Cerebellar cortex (tissue), 1 donor: Measurements from ENCODE around the gene LCOR.
"Not testable (repeated sequence)": the region's sequence is repeated elsewhere in the genome, so short reads cannot be mapped to it uniquely, and the experiment has no call there.

Source experiments
- DNase-seq: peaks from one replicate; pipeline ENCODE4 v3.0.0-alpha.2; 2015; ENCODE audit warnings: low spot score

LCOR gene

GRCh38 chr10:96840841-96841518 lies 8.9 kb downstream of the LCOR start:
- no peak for DNase-seq

DNA sequence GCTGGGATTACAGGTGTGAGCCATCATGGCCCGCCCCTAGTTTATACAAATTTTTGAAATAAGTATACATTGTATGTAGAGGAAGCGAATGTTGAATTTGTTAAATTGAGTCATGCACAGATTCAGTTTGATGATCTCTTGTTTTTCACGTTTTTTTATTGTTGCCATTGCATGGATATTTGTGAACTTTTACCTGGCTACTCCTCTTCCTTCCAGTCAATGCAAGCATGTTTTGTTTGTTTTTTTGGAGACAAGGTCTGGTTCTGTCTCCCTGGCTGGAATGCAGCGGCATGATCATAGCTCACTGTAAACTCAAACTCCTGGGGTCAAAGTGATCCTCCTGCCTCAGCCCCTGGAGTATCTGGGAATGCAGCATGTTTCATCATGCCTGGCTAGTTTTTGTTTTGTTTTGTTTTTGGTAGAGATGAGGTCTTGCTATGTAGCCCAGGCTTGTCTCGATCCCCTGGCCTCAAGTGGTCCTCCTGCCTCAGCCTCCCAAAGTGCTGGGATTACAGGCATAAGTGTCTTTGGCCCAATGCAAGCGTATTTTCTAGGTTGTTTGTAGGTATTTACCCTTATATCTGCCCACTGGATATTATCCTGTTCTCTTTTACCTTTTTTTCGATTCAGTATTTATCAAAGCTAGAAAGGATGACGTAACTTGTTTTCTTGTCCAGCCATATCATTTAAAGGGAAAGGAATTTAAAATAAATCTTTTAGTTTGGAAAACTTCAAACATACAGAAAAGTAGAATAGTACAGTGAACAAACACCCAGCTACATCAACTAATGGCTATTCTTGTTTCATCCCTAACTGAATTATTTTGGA lies 11.0 kb downstream of the LCOR start:
- DNase-seq: no peak

DNA sequence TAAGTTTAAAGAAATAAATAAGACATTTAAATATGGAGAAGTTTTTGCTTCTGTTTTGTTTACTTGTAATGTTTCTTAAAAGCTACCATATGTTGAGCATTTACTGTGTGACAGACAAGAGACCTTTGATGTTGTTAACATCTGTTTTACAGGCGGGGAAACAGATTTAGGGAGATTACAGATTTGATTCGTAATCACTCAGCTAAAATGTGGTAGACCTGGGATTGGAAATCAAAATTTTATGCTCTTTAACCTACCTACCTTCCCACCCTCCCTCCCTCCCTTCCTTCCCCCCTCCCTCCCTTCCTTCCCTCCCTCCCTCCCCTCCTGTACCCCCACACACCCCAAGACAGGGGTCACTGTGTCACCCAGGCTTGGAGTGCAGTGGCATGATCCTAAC lies 11.7 kb downstream of the LCOR start:
- DNase-seq: no peak

DNA sequence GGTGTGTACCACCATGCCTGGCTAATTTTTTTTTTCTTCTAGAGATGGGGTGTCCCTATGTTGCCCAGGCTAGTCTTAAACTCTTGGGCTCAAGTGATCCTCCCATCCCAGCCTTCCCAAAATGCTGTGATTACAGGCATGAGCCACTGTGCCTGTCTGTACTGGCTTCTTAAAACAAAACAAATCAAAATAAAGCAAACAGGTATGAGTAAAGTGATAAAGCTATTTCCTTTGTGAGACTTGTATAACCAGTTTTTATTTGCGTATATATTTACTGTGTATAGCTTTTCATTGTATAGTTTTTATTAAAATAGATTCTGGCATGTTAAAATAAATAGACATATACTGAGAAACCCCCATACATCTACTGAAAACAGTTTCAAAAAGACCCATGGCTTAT lies 14.3 kb downstream of the LCOR start:
- DNase-seq: no peak

- no peak for DNase-seq
Observed at GRCh38 chr10:96846926-96847325, 14.8 kb downstream of the LCOR start.

DNA sequence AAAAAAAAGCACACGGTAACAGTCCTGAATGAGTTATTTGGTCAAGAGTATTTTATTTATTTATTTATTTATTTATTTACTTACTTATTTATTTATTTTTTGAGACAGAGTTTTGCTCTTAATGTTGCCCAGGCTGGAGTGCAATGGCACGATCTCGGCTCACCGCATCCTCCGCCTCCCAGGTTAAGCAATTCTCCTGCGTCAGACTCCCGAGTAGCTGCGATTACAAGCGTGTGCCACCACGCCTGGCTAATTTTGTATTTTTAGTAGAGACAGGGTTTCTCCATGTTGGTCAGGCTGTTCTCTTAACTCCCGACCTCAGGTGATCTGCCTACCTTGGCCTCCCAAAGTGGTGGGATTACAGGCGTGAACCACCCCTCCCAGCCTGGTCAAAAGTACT lies 15.3 kb downstream of the LCOR start:
- not testable (repeated sequence) for DNase-seq

DNA sequence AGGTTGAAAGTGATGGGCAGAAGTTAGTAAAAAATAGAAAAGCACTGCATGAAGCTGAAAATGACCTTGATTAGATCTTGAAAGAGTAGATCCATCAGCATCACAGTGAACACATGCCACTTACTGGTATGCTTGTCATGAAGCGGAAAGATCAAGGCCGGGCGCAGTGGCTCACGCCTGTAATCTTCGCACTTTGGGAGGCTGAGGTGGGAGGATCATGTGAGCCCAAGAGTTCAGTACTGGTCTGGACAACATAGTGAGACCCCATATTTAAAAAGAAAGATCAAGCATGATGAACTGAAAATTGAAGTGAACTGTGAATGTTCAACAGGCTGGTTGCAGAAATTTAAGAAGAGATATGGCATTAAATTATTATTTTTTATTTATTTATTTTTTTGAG lies 18.0 kb downstream of the LCOR start:
- DNase-seq: no peak

DNA sequence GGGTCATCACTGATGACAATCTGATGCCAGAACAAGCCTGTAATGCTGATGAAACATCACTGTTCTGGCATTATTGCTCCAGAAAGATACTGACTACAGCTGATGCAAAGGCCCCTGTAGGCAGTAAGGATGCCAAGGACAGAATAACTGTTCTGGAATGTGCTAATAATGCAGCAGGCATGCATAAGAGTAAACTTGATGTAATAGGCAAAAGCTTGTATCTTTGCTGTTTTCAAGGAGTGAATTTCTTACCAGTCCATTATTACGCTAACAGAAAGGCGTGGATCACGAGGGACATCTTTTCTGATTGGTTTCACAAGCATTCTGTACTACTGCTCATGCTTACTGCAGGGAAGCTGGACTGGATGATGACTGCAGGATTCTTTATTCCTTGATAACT lies 18.7 kb downstream of the LCOR start:
- no peak for DNase-seq

- no peak for DNase-seq
Observed at GRCh38 chr10:96851281-96851680, 19.2 kb downstream of the LCOR start.

GRCh38 chr10:96856317-96856716 lies 24.2 kb downstream of the LCOR start:
- DNase-seq: no peak

GRCh38 chr10:96857301-96858012 lies 25.4 kb downstream of the LCOR start:
- no peak for DNase-seq

DNA sequence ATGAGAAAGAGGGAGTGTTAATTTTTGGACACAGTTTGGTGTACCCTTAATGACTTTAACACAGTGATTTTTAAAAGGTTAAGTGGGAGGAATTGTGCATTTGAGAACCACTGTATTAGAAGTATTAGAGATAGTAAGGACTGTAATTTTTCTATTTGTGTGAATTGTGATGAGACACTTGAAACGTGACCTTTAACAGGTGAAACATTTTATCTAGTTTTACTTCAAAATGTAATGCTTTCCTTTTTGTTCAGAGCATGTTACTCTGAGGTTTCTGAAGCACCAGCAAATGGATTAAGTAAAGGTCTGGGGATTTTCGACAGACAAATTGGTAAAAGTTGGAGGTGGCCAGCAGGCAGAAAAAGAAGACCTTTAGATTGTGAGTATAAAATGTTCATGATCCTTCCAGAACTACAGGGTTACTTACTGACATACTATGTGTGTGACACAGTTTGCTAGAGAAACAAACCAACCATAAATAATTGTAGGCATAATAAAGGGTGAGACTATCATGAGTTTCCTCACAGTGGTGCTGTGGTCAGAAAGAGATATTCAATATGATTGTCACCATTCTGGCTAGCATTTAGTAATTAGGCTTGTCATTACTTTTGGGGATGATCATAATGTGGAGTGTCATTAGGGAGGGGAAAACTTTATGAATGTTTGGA lies 26.1 kb downstream of the LCOR start:
- DNase-seq: peak; percentile 30

DNA sequence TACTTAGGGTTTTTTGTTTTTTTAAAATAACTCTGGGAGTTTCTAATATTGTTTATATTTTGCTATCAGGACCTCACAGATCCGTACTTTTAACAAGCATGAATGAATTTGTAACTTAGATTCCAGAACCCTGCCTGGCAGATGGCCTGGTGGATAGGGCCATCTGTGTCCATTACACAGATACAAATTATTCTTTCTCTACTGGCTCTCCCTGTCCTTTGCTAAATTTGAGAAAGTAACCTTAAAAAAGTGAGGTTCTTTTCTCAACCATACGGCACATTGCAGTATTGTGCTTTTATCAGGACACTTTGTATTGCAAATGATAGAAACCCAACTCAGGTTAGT lies 26.6 kb downstream of the LCOR start:
- peak; percentile 86 for DNase-seq

- no peak for DNase-seq
Observed at GRCh38 chr10:96860631-96861277, 28.7 kb downstream of the LCOR start.

DNA sequence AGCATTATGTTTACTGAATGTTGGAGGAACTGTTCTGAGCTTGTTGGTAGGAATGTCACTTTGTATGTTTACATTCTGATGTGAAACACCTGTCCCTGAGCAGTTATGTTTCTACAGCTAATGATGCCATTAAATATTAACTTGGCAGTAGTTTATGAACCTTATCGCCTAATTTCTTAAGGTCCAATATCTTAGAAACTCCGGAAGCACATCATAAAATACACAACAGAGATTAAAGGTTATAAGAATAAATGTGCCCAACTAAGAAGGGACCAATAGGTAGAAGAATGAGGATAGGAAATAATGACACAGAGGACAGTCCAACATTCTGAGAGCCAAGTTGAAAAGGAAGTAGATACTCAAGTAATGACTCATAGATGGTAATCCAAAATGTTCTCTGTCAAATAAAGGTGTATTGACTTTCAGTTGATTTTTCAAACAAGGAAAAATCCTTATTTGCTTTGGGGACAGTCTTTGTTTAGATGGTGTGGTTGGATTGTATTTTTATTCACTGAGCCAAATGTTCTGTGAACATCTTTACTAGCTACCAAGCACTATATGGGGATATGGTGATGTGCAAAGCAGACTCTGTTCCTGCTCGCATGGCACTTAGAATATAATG lies 31.9 kb downstream of the LCOR start:
- no peak for DNase-seq

DNA sequence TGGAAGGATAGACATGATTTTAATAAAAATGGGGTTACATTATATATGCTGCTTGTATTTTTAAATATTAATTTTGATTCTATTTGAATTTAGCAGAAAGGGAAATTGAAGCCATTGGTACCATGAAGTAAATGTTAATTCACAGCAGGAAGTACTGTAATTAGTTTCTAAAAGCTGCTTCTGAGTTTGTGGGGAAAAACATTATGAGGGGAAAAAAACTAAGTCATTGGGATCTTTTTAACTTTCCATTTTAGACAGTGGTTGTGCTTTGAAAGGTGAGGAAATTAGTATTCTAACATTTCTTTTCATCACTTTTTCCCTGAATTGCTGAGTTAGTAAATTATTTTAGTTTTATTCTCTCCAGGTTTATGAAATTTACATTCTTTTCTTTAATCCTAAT lies 41.0 kb downstream of the LCOR start:
- no peak for DNase-seq

DNA sequence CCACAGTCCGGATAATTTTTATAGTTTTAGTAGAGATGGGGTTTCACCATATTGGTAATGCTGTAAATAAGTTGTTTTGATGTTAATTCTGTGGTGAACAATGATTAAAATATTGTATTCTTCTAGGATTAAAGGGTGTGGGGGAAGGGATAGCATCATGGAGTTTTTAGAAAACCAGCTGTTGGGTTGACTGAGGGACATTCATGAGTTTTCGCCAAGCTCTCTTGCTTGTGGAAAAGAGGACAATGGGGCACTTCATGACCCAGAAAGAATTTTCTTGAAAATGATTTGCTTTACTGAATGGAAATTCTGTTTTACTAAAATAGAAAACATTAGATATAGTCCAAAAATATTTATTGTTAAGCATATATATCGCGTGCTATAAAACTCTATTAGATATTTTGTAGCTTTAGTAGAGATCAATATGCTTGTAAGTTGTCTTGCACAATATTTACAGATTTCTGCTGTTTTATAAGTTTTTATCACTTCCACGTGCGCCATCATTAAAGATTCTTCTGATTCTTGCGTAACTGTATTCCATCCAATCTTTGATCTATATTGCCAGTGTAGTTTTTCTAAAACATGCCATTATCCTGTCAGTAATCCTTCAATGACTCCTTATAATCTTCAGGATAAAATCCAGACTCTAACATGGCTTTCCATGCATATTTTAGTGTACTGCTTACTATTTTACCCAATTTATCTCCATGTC lies 41.8 kb downstream of the LCOR start:
- no peak for DNase-seq

- DNase-seq: no peak
Observed at GRCh38 chr10:96878057-96878456, 46.0 kb downstream of the LCOR start.

DNA sequence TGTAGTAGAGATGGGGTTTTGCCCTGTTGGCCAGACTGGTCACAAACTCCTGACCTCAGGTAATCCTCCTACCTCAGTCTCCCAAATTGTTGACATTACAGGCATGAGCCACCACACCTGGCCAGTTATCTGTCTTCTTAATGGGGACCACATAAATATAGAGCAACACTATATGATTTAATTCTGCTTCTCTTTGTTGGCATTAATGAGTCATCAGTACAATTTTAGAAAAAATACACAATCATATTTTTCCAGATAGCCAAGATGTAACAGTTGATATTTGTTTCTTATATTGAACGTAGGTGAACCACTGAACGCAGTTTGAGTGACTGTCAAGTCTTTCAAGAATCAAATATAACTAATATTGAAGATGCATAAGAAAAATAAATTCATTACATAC lies 48.5 kb downstream of the LCOR start:
- no peak for DNase-seq

DNA sequence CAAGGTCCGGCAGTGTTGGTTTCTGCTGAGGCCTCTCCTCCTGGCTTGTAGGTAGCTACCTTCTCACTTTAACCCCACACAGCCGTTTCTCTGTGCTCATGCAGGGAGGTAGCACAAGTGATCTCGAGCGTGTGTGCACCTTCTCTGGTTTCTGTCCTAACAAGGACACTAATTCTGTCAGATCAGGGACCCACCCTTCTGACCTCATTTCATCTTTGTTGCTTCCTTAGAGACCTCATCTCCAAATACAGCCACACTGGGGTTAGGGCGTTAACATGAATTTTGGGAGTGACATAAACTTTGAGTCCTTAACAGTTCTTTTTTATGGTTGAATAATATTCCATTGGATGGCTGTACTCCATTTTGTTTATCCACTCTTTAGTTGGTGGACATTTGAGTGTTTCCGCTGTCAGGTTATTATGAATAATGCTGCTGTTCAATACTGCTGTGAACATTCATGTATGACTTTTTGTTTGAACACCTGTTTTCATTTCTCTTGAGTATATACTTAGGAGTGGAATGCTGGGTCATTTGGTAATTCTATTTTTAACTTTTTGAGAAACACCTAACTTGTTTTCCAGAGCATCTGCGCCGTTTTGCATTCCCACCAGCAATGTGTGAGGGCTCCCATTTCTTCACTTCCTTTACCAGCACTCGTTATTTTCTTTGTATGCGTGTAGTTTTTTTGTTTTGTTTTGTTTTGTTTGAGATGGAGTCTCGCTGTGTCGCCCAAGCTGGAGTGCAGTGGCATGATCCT lies 57.5 kb downstream of the LCOR start:
- no peak for DNase-seq
